Airway epithelial cell (primary cell): Measurements from ENCODE around the gene SNRNP70. TPM values are rescaled to one million over a fixed set of nuclear protein-coding genes. Genes with fewer than 3 reads are reported as not detected.

ENCODE experiments used
- total RNA-seq: library from RNA; depleted of rRNA; stranded (reverse); fragments of >200 nt; gene quantifications from 2 replicates; pipeline ENCODE4 v1.2.3, GENCODE V29; 2015

SNRNP70 gene, protein sequence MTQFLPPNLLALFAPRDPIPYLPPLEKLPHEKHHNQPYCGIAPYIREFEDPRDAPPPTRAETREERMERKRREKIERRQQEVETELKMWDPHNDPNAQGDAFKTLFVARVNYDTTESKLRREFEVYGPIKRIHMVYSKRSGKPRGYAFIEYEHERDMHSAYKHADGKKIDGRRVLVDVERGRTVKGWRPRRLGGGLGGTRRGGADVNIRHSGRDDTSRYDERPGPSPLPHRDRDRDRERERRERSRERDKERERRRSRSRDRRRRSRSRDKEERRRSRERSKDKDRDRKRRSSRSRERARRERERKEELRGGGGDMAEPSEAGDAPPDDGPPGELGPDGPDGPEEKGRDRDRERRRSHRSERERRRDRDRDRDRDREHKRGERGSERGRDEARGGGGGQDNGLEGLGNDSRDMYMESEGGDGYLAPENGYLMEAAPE
- 208 and 217 TPM in 2 replicates for total RNA-seq

DNA sequence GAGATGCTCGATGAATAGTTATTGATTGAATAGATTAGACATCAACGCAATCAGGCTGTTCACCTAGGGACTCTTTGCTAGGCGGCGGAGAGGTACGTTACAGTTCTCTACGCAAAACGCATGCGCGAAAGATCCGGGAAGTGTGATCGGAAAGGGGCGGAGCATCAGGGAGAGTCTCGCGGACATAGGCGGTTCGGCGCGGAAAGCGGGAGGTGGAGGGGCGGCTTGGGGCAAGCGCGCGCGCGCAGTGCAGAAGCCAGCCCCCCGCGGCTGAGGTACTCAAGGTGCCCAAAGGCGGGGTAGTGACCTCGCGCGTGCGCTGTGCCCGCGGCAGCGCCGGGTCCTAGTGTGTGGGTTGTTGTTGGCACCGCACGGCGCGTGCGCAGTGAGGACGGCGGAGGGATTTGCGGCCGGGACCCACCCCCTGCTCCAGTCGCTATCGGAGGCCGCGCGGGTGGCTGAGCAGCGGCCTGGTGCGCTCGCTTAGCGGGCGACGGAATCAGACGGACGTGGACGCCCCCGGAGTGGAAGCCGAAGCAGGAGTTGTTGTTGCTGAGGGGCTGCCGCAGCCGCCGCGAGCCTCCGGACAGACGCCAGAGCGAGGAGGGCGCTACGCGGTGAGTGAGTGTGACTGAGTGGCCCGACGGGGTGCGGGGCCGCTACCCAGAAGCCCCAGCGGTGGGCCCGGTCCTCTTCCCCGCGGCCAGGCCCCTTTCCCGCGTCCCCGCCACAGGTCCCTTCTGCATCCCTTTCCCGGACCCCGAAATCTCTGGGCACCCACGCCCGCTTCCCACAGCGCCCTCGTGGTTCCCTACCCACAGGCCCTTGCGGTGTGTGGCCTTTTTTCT, at the start of gene SNRNP70:
Gene SNRNP70, plus strand, starts transcription at position 432 of the 848 bp plus-strand sequence. CDS start 964 bp downstream, outside the sequence.

DNA sequence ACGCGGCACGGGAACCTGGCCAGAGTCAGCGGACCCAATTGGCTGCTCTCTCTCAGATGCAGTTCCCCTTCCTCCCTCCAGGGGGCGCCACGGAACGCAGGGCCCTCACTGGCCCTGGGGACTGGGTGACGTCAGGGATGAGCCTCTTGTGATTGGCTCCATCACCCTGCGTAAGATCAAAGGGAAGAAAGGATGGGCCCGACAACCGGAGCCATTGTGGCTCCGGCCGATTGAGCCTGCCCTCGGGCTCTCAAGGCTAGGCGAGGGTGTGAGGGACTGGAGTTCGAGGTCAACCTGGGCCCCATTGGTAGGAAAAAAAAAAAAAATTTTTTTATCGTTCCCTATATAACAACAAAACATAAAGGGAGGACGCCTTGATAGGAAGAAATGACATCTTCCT, 48.4 kb upstream of the SNRNP70 start, which contains the start of gene CGB1:
Gene CGB1, minus strand, starts transcription at position 81 of the 400 bp plus-strand sequence. CDS start 184 bp downstream, outside the sequence.

DNA sequence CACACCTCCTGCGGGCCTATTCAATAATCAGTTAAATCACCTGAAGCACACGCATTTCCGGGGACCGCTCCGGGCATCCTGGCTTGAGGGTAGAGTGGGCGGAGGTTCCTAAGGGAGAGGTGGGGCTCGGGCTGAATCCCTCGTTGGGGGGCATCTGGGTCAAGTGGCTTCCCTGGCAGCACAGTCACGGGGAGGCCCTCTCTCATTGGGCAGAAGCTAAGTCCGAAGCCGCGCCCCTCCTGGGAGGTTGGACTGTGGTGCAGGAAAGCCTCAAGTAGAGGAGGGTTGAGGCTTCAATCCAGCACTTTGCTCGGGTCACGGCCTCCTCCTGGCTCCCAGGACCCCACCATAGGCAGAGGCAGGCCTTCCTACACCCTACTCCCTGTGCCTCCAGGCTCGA, 41.7 kb upstream of the SNRNP70 start, which contains the start of gene CGB5:
Gene CGB5, plus strand, starts transcription at position 301 of the 400 bp plus-strand sequence. CDS start 362 bp downstream, outside the sequence.

DNA sequence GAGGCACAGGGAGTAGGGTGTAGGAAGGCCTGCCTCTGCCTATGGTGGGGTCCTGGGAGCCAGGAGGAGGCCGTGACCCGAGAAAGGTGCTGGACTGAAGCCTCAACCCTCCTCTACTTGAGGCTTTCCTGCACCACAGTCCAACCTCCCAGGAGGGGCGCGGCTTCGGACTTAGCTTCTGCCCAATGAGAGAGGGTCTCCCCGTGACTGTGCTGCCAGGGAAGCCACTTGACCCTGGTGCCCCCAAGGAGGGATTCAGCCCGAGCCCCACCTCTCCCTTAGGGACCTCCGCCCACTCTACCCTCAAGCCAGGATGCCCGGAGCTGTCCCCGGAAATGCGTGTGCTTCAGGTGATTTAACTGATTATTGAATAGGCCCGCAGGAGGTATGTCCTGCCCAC, 36.2 kb upstream of the SNRNP70 start, which contains the start of gene CGB8:
Gene CGB8, minus strand, starts transcription at position 101 of the 400 bp plus-strand sequence. CDS start 372 bp downstream, outside the sequence.

DNA sequence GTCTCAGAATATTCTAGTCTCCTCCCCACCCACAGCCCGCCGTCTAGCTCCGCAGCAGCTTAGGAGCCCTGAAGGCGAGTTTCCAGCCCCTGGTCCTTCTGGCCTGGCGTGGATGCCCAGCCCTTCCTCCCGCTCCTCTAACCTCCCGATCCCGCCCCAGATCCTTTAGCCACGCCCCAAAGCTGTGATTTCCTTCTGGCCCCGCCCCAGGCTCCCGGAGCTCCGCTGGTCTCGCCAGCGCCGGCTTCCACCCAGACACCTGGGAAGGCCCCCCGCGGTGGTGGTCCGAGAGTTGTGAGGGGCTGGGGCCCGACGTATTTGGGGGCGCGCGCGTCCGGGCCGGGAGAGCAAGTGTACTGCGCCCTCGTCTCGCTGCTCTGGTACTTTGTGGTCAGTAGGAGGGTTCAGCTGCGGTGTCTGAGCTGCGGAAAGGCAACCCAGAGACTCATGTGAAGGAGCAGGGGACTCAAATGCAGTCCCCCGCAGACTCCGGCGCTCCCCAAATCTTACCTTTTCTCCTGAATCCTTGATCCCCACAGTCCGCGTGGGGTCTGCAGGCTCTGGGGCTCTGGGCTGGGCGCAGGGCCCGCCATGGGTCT, 27.5 kb upstream of the SNRNP70 start, which contains the start of gene CGB7:
Gene CGB7, minus strand, starts transcription at position 114 of the 599 bp plus-strand sequence. CDS start 2,374 bp downstream, outside the sequence.

DNA sequence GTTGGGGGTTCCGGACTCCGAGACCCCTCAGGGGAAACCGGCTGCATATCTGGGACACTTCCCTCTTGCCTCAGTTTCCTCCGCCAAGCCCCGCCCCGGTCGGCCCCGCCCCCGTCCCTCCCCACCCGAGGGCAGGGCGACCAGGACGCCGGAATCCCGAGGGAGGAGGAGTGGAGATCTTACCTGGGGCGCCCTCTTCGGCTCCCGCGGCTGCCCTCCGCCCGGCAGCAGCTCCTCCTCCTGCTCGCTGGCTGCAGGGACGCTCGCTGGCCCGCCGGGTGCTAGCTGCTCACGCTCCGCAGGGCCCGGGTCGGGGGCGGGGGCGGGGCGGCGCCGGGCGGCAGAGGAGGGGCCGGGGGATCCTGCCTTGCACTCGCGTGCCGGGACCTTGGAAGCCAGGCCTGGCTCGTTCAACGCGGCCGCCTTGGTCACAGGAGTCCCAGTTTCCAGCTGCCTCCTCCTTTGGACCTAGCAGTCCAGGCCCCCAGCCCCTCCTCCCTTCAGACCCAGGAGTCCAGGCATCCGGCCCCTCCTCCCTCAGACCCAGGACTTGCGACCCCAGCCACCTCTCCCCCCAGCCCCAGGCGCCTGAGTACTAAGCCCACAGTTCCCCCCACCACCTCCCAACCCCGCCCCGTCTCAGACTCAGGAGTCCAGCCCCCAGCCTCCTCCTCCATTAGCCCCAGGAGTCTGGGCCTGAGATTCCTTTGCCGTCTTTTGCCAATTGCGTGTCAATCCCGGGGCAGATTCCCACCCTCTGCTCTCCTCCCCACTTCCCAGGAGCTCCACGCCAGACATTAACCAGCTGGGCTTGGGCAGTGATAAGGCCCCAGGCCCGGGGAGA, 20.3 kb upstream of the SNRNP70 start, which contains the start of gene NTF4:
Gene NTF4, minus strand, starts transcription at position 51 of the 844 bp plus-strand sequence. CDS start 2,821 bp downstream, outside the sequence.

DNA sequence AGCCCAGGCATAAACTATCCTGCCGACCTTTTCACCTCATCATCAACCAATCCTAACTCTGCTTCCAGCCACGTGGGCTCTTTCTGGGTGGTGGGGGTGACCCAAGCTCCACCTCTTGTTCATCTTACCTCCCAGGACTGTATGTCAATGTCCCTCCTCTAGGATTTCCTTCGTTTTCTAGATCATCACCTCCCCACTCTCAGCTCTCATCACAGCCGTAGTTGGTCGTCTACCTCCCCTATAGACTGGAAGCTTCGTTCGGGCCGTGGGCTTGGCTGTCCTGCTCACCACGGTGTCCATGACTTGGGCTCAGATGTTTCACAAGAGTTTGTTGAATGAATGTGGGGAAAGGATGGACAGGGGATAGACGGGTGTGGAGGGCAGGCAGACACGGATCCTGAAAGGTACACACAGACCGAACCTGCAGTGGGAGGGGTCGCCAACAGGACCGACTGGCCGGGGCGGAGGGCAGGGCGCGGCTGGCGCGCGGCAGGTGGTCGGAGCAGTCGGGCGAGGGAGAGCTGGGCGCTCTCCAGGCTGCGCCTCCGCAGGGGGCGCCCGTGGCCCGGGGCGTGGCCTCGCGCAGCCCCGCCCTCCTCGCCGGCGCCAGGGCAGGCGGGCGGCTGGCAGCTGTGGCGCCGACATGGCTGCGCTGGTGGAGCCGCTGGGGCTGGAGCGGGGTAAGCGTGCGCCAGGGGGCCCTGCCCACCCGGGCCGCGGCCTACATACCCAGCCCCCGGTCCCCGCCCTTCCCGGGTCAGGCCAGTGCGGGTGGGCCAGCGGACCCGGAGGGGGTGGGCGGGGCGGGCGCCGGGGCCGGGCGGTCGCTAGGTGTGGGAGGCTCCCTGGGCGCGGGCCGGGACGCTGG, 28.7 kb downstream of the SNRNP70 start, which contains the start of gene LIN7B:
Gene LIN7B, plus strand, starts transcription at position 609 of the 868 bp plus-strand sequence. Its CDS starts 35 bp downstream, at position 644.

DNA sequence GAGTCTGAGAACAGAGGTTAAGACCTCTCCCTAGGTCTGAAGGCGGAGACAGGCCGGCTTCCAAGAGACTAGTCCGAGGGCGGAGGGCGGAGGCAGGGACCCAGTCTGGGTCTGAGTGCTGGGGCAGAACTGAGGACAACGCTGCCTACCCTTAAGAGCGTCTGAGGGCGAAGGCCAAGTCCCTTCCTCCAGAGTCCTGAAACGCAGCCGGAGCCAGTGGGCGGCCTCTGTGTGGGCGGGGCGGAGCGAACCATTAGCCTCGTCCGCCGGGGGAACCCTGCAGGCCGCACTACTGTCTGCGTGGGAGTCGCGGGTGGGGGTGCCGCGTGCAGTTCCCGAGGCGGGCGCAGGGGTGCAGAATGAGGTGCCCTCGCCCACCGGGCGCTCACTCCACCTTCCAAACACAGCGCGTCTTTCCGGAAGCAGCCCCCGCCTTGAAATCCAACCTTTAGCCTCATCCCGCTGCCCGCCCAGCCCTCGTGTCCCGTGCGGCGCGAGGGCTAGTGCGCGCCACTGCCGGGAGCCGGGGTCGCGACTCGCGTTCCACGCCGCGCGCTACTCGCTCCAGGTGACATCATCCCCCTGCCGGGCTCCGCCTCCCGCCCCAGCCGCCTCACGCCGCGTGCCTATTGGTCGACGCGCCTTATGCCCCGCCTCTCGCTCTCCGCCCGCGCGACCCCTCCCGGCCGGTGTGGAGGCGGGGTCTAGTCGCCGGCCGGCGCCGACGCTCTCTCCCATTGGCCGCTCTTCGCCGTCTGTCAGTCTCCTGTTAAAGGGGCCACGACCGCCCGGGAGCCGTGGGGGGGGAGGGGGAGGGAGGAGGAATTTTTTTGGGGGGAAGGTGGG, 33.5 kb downstream of the SNRNP70 start, which contains the start of gene C19orf73:
Gene C19orf73, minus strand, starts transcription at position 579 of the 846 bp plus-strand sequence. Its CDS starts 121 bp downstream, at position 458.

DNA sequence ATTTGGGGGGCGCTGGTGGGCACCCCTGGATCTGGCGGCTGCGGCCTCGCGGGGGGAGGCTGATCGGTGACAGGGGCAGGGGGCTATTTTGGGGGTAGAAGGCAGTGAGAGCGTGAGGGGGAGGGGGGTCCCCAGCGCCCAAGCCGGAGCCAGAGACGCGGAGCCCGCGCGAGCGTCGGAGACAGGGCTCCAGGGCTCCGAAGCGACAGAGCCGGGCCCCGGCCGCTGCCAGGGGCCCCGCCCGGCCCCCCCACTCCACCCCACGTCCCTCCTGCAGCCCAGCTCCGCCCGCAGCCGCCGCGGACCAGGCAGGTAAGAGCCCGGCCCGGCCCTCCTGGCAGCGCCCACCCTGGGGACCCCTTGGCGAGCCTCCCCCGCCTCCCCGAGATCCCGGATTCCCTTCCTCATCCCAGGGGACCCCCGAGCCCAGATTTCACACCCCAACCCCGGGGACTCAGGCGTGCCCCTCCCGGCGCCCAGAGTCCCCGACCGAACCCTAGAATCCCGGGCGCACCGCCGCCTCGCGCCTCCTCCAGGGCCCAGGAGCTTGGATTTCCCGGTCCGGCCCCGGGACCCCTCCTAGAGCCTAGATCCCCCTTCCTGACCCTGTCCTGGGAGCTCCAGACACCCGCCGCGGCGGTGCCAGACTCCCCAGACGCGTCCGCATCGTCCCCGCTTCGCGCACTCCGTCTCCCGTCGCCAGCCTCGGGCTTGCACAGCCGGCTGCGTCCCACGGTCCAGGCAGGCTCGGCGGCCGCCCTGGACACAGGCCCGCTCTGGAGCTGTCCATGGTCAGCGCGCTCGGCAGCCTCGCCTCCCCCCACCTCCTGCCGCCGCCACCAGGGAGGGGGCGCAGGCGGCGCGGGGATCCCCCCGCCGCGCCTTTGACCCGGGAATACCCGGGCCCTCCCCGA, 34.4 kb downstream of the SNRNP70 start, which contains the start of gene PPFIA3:
Gene PPFIA3, plus strand, starts transcription at position 134 of the 914 bp plus-strand sequence. CDS start 8,330 bp downstream, outside the sequence.

DNA sequence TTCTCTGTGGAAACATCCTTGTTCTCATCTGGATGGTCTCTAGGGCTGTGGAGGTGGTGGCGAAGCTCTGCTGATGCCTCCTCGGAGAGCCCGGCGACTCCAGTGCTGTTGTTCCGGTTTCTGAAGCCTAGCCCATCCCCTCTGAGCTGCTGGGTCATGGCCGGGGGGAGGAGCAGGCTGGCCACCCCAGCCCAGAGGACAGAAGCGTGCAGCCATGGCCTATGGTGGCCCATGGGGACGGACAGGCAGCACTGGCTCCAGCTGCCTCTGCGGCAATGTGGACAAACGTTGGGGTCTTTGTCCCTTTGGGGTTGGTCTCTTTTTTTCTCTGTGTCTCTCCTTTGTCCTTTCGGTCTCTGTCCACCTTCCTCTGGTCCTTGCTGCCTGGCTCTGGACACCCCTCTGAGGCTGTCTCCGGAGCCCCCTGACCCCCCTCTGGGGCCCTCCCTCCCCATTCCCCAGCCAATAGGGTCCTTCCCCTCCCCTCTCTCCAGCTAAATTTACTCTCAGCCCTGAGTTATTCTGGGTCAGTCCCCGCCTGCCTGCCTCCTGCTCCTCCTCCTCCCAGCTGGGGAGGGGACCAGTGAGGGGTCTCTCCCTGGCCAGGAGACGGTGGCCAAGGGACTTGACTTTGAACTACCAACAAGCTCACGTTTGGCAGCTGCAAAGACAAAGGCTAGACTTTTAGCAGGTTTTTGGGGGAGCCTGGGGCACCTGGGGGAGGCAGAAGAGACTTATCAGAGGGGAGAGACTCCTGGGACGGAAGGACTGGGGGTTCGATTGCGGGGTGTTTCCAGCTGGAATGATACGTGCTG, 70.0 kb downstream of the SNRNP70 start, which contains the start of gene HRC:
Gene HRC, minus strand, starts transcription at position 392 of the 815 bp plus-strand sequence. Its CDS starts 159 bp downstream, at position 233.

DNA sequence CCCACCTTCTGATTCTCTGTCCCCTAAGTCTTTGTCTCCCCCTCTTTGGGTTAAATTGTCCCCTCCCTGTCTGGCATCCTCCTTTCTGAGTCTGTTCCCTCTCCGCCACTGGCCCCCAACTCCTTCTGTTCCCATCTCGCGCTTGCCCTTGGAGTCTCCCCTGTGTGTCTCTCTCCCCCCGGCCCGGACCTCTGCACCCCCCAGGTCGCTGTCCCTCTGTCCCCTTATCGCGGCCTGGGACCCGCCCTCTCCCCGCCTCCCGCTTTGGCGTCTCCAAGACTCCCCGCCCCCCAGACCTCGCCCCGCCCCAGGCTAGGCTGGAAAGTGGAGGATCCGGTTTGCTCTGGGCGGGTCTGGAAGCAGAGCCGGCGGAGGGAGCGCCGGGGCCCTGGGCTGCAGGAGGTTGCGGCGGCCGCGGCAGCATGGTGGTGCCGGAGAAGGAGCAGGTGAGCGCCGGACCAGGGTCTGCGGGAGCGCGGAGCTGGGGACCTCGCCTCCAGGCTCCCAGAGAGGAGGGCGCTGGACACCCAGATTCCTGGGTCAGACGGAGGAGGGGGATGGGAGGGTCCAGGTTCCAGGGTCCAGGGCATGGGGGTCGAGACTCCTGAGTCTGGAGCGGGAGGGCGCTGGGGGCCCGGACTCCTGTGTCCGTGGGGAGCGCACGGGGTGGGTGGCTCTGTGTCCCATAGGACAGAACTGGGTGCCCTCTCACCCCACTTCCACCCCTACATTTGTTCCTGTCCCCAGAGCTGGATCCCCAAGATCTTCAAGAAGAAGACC, 72.4 kb downstream of the SNRNP70 start, which contains the start of gene TRPM4:
Gene TRPM4, plus strand, starts transcription at position 348 of the 780 bp plus-strand sequence. Its CDS starts 75 bp downstream, at position 423.

